KBM-7 (cell line): ENCODE data around the gene PHETA1.

Experiments used
- DNase-seq: peaks from one replicate; pipeline ENCODE4 v3.0.0-alpha.2; 2015
- in situ Hi-C: fragments of 300-500 bp; cut with MboI; formaldehyde crosslinking; loops from 2 replicates; pipeline ENCODE4 v1.14.3; 2020; ENCODE audit warnings: low sequenced_read_pairs, low pct_unique_long_range_greater_than_20kb, mixed read lengths

PHETA1 gene

DNA sequence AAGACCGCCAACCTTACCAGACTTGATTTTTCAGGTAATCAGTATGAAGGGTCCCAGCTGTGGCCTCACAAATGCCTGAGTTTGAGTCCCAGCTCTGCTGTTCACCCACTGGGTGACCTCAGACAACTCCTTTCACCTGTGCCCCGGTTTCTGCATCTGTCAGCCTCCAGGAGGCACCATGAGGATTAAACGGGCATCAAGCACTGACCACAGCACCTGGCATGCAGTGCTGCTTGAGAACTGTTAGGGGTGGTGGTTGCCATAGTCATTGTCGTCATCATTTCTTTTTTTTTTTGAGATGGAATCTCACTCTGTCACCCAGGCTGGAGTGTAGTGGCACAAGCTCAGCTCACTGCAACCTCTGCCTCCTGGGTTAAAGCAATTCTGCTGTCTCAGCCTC lies 57.9 kb downstream of the PHETA1 start:
- no peak for DNase-seq
- in situ Hi-C loops: no loop called here
